HepG2 (cell line): Measurements from ENCODE around the gene TRAPPC12. TPM values are rescaled to one million over a fixed set of nuclear protein-coding genes. Genes with fewer than 3 reads are reported as not detected.

Experiments
- FOXO1 ChIP-seq: sonication (generic); formaldehyde crosslinking; IDR thresholded peaks from 2 replicates; pipeline ENCODE4 v1.4.0; 2020; ENCODE audit warnings: missing genetic modification reagents
- JUN ChIP-seq: sonication (generic); formaldehyde crosslinking; IDR thresholded peaks from 2 replicates; pipeline ENCODE4 v1.4.0; 2020; ENCODE audit warnings: mild to moderate bottlenecking, missing genetic modification reagents
- KLF11 ChIP-seq: IDR thresholded peaks from 2 replicates; pipeline ENCODE4 v1.6.1; 2016; ENCODE audit warnings: missing compliant biosample characterization
- PBX2 ChIP-seq: IDR thresholded peaks from 2 replicates; pipeline ENCODE4 v1.6.1; 2016; ENCODE audit warnings: control low read depth
- TAF1 ChIP-seq: sonication (generic); formaldehyde crosslinking; IDR thresholded peaks from 2 replicates; pipeline ENCODE4 v1.4.0; 2020; ENCODE audit warnings: missing genetic modification reagents
- TARDBP ChIP-seq: sonication (generic); formaldehyde crosslinking; IDR thresholded peaks from 2 replicates; pipeline ENCODE4 v1.8.0; 2022; ENCODE audit warnings: mild to moderate bottlenecking, missing genetic modification reagents
- TRIM24 ChIP-seq: sonication (generic); formaldehyde crosslinking; IDR thresholded peaks from 2 replicates; pipeline ENCODE4 v1.8.0; 2022; ENCODE audit warnings: mild to moderate bottlenecking, missing genetic modification reagents
- ZBTB33 ChIP-seq: sonication (generic); formaldehyde crosslinking; IDR thresholded peaks from 2 replicates; pipeline ENCODE4 v1.4.0; 2020; ENCODE audit warnings: missing genetic modification reagents
- ZKSCAN1 ChIP-seq: fragments of 150-350 bp; IDR thresholded peaks from 2 replicates; pipeline ENCODE4 v1.6.1; 2014; ENCODE audit warnings: low read length
- ZNF3 ChIP-seq: IDR thresholded peaks from 2 replicates; pipeline ENCODE4 v1.7.0; 2017; ENCODE audit warnings: inconsistent platforms
- ZNF841 ChIP-seq: sonication (generic); formaldehyde crosslinking; IDR thresholded peaks from 2 replicates; pipeline ENCODE4 v1.8.1; 2023; ENCODE audit warnings: missing genetic modification reagents, borderline replicate concordance
- polyA plus RNA-seq, 8 experiments: library from polyadenylated mRNA; depleted of rRNA in 3 of 8; stranded (reverse) in 7 of 8; unstranded in 1 of 8; fragments of >200 nt; fragmentation: Illumina TruSeq in 4 of 8; extraction: Trizol in 4 of 8; gene quantifications; 2 replicates each; pipeline versions ENCODE4 v1.2.1 to v1.2.3, GENCODE V29; 2011 to 2016; ENCODE audit warnings: low read depth in 4 of 8, missing spikeins in 1 of 8, mixed read lengths in 1 of 8; ENCODE audit not compliant: insufficient read depth in 1 of 8
- total RNA-seq, 5 experiments: library from RNA; depleted of rRNA; stranded (reverse); fragments of >200 nt; fragmentation: Illumina TruSeq; extraction: Trizol; gene quantifications; 2 replicates each; pipeline ENCODE4 v1.2.3, GENCODE V29; 2016; ENCODE audit warnings: low read depth in 1 of 5
- TF ChIP-seq, protein P1 (sequence below): sonication (generic); formaldehyde crosslinking; IDR thresholded peaks from 2 replicates; pipeline ENCODE4 v1.4.0; 2020; ENCODE audit warnings: mild to moderate bottlenecking, missing genetic modification reagents, borderline replicate concordance
- TF ChIP-seq, protein P2 (sequence below): sonication (generic); formaldehyde crosslinking; IDR thresholded peaks from 2 replicates; pipeline ENCODE4 v1.4.0; 2020; ENCODE audit warnings: missing genetic modification reagents
- TF ChIP-seq, protein P3 (sequence below): sonication (generic); formaldehyde crosslinking; conservative IDR thresholded peaks from 2 replicates; pipeline ENCODE4 v1.4.0; 2020; ENCODE audit warnings: missing genetic modification reagents

TRAPPC12 gene
- total and polyA plus RNA-seq, 2 of the 13 experiments (the other 11 are each of a cell fraction or from before 2014, with no cell fraction given): 46.4 to 97.7 TPM

GRCh38 chr2:3519255-3520205, 140.0 kb downstream of the TRAPPC12 start, which contains the start of gene ADI1 (continued):
- peak; percentile 73 for TF ChIP-seq TAF1
- TF ChIP-seq, protein P1, sequence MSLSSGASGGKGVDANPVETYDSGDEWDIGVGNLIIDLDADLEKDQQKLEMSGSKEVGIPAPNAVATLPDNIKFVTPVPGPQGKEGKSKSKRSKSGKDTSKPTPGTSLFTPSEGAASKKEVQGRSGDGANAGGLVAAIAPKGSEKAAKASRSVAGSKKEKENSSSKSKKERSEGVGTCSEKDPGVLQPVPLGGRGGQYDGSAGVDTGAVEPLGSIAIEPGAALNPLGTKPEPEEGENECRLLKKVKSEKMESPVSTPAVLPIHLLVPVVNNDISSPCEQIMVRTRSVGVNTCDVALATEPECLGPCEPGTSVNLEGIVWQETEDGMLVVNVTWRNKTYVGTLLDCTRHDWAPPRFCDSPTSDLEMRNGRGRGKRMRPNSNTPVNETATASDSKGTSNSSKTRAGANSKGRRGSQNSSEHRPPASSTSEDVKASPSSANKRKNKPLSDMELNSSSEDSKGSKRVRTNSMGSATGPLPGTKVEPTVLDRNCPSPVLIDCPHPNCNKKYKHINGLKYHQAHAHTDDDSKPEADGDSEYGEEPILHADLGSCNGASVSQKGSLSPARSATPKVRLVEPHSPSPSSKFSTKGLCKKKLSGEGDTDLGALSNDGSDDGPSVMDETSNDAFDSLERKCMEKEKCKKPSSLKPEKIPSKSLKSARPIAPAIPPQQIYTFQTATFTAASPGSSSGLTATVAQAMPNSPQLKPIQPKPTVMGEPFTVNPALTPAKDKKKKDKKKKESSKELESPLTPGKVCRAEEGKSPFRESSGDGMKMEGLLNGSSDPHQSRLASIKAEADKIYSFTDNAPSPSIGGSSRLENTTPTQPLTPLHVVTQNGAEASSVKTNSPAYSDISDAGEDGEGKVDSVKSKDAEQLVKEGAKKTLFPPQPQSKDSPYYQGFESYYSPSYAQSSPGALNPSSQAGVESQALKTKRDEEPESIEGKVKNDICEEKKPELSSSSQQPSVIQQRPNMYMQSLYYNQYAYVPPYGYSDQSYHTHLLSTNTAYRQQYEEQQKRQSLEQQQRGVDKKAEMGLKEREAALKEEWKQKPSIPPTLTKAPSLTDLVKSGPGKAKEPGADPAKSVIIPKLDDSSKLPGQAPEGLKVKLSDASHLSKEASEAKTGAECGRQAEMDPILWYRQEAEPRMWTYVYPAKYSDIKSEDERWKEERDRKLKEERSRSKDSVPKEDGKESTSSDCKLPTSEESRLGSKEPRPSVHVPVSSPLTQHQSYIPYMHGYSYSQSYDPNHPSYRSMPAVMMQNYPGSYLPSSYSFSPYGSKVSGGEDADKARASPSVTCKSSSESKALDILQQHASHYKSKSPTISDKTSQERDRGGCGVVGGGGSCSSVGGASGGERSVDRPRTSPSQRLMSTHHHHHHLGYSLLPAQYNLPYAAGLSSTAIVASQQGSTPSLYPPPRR (CRISPR knock-in tag): no peak; the same call in 1 of the 2 replicates
- no peak for TF ChIP-seq ZNF841 (CRISPR knock-in tag)
- TF ChIP-seq TRIM24 (CRISPR knock-in tag): no peak
- TF ChIP-seq PBX2 (CRISPR knock-in tag): no peak
- TF ChIP-seq TARDBP: peak; percentile 97
- TF ChIP-seq FOXO1 (CRISPR knock-in tag): 0 out of 2 replicates have a peak, but pooled peaks have one; percentile 47
- TF ChIP-seq JUN (CRISPR knock-in tag): peak; percentile 70
- TF ChIP-seq ZNF3 (CRISPR knock-in tag): no peak
- TF ChIP-seq KLF11 (CRISPR knock-in tag): peak; percentile 94; the same call in 1 of the 2 replicates
- peak; percentile 39 for TF ChIP-seq ZBTB33 (CRISPR knock-in tag)
- no peak; the same call in 1 of the 2 replicates for TF ChIP-seq ZKSCAN1
- TF ChIP-seq, protein P2, sequence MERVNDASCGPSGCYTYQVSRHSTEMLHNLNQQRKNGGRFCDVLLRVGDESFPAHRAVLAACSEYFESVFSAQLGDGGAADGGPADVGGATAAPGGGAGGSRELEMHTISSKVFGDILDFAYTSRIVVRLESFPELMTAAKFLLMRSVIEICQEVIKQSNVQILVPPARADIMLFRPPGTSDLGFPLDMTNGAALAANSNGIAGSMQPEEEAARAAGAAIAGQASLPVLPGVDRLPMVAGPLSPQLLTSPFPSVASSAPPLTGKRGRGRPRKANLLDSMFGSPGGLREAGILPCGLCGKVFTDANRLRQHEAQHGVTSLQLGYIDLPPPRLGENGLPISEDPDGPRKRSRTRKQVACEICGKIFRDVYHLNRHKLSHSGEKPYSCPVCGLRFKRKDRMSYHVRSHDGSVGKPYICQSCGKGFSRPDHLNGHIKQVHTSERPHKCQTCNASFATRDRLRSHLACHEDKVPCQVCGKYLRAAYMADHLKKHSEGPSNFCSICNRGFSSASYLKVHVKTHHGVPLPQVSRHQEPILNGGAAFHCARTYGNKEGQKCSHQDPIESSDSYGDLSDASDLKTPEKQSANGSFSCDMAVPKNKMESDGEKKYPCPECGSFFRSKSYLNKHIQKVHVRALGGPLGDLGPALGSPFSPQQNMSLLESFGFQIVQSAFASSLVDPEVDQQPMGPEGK: no peak
- TF ChIP-seq, protein P3, sequence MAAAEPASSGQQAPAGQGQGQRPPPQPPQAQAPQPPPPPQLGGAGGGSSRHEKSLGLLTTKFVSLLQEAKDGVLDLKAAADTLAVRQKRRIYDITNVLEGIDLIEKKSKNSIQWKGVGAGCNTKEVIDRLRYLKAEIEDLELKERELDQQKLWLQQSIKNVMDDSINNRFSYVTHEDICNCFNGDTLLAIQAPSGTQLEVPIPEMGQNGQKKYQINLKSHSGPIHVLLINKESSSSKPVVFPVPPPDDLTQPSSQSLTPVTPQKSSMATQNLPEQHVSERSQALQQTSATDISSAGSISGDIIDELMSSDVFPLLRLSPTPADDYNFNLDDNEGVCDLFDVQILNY (CRISPR knock-in tag): peak; percentile 58
